Skeletal muscle tissue (tissue), 2 donors: ENCODE data around the gene RBM25. TPM values are rescaled to one million over a fixed set of nuclear protein-coding genes. Genes with fewer than 3 reads are reported as not detected.

Source experiments
- small RNA-seq: library from RNA; depleted of rRNA; stranded (forward); fragments of <200 nt; gene quantifications from one replicate; pipeline ENCODE3, GENCODE V24; 2014
- total RNA-seq: library from RNA; depleted of rRNA; stranded (reverse); fragments of >200 nt; gene quantifications from one replicate; pipeline ENCODE4 v1.2.3, GENCODE V29; 2014

The RBM25 gene
- total RNA-seq, 1 donor from 2014 or later = 19.3 TPM

Small RNA genes within 50 kb of the gene (small RNA-seq; reads per million reads assigned to genes)
- not detected for gene RN7SL586P

Other genes with a start within 250 kb of the RBM25 start
- gene DPF3, start 164.4 kb upstream of the RBM25 start, total RNA-seq = 1.6 TPM
- gene DCAF4, start 132.1 kb upstream of the RBM25 start, total RNA-seq = 11.5 TPM
- 11.5 TPM for gene ZFYVE1, start 31.4 kb upstream of the RBM25 start, total RNA-seq
- gene PSEN1, start 78.0 kb downstream of the RBM25 start, total RNA-seq = 35.0 TPM
- 1.6 TPM for gene PAPLN, start 179.0 kb downstream of the RBM25 start, total RNA-seq